ENCODE results near the gene ADAMTS8.

DNA sequence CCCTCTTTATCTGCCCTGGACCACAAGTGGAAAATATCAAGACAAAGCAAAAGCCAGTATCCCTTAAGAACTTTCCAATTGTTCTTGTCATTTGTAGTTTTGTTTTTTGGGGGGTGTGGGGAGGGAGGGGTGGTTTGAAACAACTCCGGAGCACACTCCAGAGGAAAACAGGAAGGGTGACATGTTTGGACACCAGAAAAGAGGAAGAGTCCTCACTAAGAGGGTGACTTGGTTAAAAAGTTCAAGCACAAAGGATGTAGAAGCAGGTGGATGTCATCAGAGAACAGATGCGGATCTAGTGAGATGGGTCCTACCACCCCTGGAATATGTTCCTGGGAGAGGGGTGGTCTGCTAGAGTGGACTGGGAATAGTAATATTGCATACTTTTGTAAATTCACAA is 25.8 kb downstream of the ADAMTS8 start:
- TF ChIP-seq, protein P1, sequence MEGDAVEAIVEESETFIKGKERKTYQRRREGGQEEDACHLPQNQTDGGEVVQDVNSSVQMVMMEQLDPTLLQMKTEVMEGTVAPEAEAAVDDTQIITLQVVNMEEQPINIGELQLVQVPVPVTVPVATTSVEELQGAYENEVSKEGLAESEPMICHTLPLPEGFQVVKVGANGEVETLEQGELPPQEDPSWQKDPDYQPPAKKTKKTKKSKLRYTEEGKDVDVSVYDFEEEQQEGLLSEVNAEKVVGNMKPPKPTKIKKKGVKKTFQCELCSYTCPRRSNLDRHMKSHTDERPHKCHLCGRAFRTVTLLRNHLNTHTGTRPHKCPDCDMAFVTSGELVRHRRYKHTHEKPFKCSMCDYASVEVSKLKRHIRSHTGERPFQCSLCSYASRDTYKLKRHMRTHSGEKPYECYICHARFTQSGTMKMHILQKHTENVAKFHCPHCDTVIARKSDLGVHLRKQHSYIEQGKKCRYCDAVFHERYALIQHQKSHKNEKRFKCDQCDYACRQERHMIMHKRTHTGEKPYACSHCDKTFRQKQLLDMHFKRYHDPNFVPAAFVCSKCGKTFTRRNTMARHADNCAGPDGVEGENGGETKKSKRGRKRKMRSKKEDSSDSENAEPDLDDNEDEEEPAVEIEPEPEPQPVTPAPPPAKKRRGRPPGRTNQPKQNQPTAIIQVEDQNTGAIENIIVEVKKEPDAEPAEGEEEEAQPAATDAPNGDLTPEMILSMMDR (IDR thresholded peaks at IDR 0.05): no peak
- TF ChIP-seq POLR2A (IDR thresholded peaks at IDR 0.05): no peak
- TF ChIP-seq POLR2AphosphoS5 (IDR thresholded peaks at IDR 0.05): no peak
- no peak for TF ChIP-seq EP300 (IDR thresholded peaks at IDR 0.05)

Data from stomach (tissue), 4 donors.